Measurements from ENCODE around the gene QPCTL. TPM values are rescaled to one million over a fixed set of nuclear protein-coding genes. Genes with fewer than 3 reads are reported as not detected.

The QPCTL gene
- total and polyA plus RNA-seq, 2 of the 4 experiments (the other 2 are of a cell fraction): 6.6 to 11.5 TPM

GRCh38 chr19:45670670-45671453, 21.6 kb upstream of the QPCTL start:
- no peak overlapping the region; the same call in 1 of the 2 replicates for H2AK5ac ChIP-seq (ENCODE audit: low read depth, low read length)
- H3K56ac ChIP-seq (ENCODE audit: extremely low read depth, insufficient read depth, low read length): no peak overlapping the region
- no peak overlapping the region for H2BK20ac ChIP-seq (ENCODE audit: low read depth, low read length)
- ChIA-PET CTCF (no interaction called here), POLR2A (ENCODE audit: unreplicated experiment) (no interaction called here)
- H3K27ac ChIP-seq (ENCODE audit: insufficient read depth, low read length): no peak overlapping the region
- no peak overlapping the region for H4K91ac ChIP-seq (ENCODE audit: insufficient read depth, low read depth, low read length)
- DNase-seq (peak; percentile 72), ATAC-seq (ENCODE audit: low read depth) (peak; percentile 87)
- H3K9me1 ChIP-seq (ENCODE audit: insufficient read depth, low read length): peaks cover 4% of the 10 kb centered on the region
- TF ChIP-seq SMC3 (IDR thresholded peaks at IDR 0.05; ENCODE audit: low read depth, low read length) (no peak), BHLHE40 (IDR thresholded peaks at IDR 0.05; ENCODE audit: low read depth, low read length) (no peak), CEBPB (IDR thresholded peaks at IDR 0.05; ENCODE audit: low read depth, low read length) (no peak), POLR2A (IDR thresholded peaks at IDR 0.05; ENCODE audit: low read depth, low read length) (no peak), FOS (IDR thresholded peaks at IDR 0.05; ENCODE audit: low read depth, low read length) (no peak), RAD21 (IDR thresholded peaks at IDR 0.05; ENCODE audit: low read length) (no peak), NFE2L2 (IDR thresholded peaks at IDR 0.05; ENCODE audit: low read depth, low read length) (no peak), MXI1 (IDR thresholded peaks at IDR 0.05; ENCODE audit: borderline replicate concordance, low read depth, low read length) (no peak)
- no peak overlapping the region; a peak in 1 of 4 replicates for H4K8ac ChIP-seq (ENCODE audit: low read depth in 2 of 2, low read length in 2 of 2)
- H2AK9ac ChIP-seq (replicated peaks; ENCODE audit: low read depth, low read length, poor library complexity): peak overlapping the region; percentile 65
- no peak overlapping the region for H3K4me3 ChIP-seq (ENCODE audit: insufficient read depth, low read depth, low read length)
- H2BK5ac ChIP-seq (ENCODE audit: low read depth, low read length, poor library complexity, severe bottlenecking): no peak overlapping the region
- intact Hi-C loops (cut with micrococcal nuclease) (no loop called here), in situ Hi-C loops (cut with MboI; ENCODE audit: low sequenced_read_pairs) (no loop called here), dilution Hi-C loops (cut with HindIII; ENCODE audit: low sequenced_read_pairs, unreplicated experiment) (no loop called here)
- H4K20me1 ChIP-seq (ENCODE audit: insufficient read depth, low read length): no peaks in the 10 kb centered on the region
- H3K4ac ChIP-seq (ENCODE audit: low read depth, low read length): no peak overlapping the region
- H3K36me3 ChIP-seq (ENCODE audit: control insufficient read depth, insufficient read depth, low read length): no peaks in the 10 kb centered on the region
- no peaks in the 10 kb centered on the region for H3K79me1 ChIP-seq (ENCODE audit: low read depth in 1 of 2, low read length in 2 of 2)
- no peak overlapping the region for H2BK15ac ChIP-seq (ENCODE audit: low read depth, low read length)
- H3K23ac ChIP-seq (ENCODE audit: low read depth, low read length): no peak overlapping the region
- H3K4me1 ChIP-seq (ENCODE audit: control insufficient read depth, insufficient read depth, low read length): peaks cover 5% of the 10 kb centered on the region
- 17% methylated on average over 20 of the region's 42 CpGs; no CpG with 5 or more reads in 1 of the 2 experiments for WGBS, 2 experiments (ENCODE audit: extremely low coverage in 2 of 2, insufficient read length in 1 of 2)
- BruUV-seq (replicated peaks): no TSS peak
- no peak overlapping the region for H3K9ac ChIP-seq (ENCODE audit: low read depth, low read length)
- no peak overlapping the region for H3K14ac ChIP-seq (replicated peaks; ENCODE audit: low read depth, low read length)
- no peaks in the 10 kb centered on the region for H3K9me3 ChIP-seq (ENCODE audit: control insufficient read depth, insufficient read depth, low read length)
- no peak overlapping the region for H2BK120ac ChIP-seq (ENCODE audit: low read depth, low read length)
- H3K18ac ChIP-seq (ENCODE audit: low read depth, low read length): no peak overlapping the region
- H3K4me2 ChIP-seq (ENCODE audit: low read depth, low read length): no peak overlapping the region; the same call in 1 of the 2 replicates
- H3K27me3 ChIP-seq (ENCODE audit: control insufficient read depth, insufficient read depth, low read length): peaks cover 8% of the 10 kb centered on the region; the same call in 1 of the 2 replicates
- no peak overlapping the region for H4K5ac ChIP-seq (ENCODE audit: low read depth, low read length)
- peak overlapping the region; percentile 83 for H2AFZ ChIP-seq (replicated peaks; ENCODE audit: low read length, poor library complexity)

All from IMR-90 (cell line).